Measurements from ENCODE around the gene MARCHF3. TPM values are rescaled to one million over a fixed set of nuclear protein-coding genes. Genes with fewer than 3 reads are reported as not detected.

Gene MARCHF3
- total and polyA plus RNA-seq, 2 of the 13 experiments (the other 11 are each of a cell fraction or from before 2014, with no cell fraction given), result 4.8 to 11.9 TPM

DNA sequence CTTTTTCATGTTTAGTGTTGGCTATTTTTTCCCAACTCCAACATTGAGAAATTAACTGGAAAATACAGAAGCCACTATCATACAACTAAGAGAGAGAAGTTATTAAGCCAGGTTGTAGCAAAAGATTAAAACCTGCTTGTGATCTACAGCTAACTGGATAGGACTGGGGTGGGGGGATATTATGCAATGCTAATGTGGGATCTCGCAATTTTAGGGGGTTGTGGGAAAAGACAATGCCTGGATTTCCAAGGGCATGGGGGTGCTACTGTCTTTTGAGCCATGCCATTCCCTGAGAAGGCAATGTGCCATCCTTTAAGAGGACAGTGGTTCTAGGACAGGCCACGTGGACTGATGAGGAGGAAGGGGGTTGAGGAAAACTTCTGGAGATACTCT, 46.5 kb downstream of the MARCHF3 start:
- no TSS peak for BruUV-seq (replicated peaks)
- H4K20me1 ChIP-seq (ENCODE audit: insufficient read depth, low read length), result no peaks in the 10 kb centered on the region
- no peak overlapping the region for H3K27ac ChIP-seq (ENCODE audit: extremely low read length, insufficient read depth, low read length)
- no peak for FAIRE-seq
- no peaks in the 10 kb centered on the region for H3K79me2 ChIP-seq (ENCODE audit: insufficient read depth, low read length)
- H3K4me3 ChIP-seq (replicated peaks in 1 of 3; ENCODE audit: insufficient read depth in 1 of 3, low read depth in 2 of 3, low read length in 3 of 3), result no peak overlapping the region
- WGBS (ENCODE audit: low lambda C conversion rate), result 70% methylated on average over 2 of the region's 2 CpGs
- TF ChIP-seq SAFB2 (CRISPR knock-in tag; IDR thresholded peaks at IDR 0.05; ENCODE audit: borderline replicate concordance, low read depth) (no peak), ZNF709 (CRISPR knock-in tag; IDR thresholded peaks at IDR 0.05) (no peak), GLMP (CRISPR knock-in tag; IDR thresholded peaks at IDR 0.05; ENCODE audit: borderline replicate concordance) (no peak)
- TF ChIP-seq, protein P1, sequence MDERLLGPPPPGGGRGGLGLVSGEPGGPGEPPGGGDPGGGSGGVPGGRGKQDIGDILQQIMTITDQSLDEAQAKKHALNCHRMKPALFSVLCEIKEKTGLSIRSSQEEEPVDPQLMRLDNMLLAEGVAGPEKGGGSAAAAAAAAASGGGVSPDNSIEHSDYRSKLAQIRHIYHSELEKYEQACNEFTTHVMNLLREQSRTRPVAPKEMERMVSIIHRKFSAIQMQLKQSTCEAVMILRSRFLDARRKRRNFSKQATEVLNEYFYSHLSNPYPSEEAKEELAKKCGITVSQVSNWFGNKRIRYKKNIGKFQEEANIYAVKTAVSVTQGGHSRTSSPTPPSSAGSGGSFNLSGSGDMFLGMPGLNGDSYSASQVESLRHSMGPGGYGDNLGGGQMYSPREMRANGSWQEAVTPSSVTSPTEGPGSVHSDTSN (CRISPR knock-in tag; IDR thresholded peaks at IDR 0.05), result no peak
- in situ Hi-C loops (cut with HindIII; ENCODE audit: extremely low pct_ligation_motif_present, low pct_unique_long_range_greater_than_20kb), result no loop called here
- H3K27me3 ChIP-seq (ENCODE audit: control insufficient read depth in 1 of 2, insufficient read depth in 2 of 2, low read length in 2 of 2), result no peaks in the 10 kb centered on the region
- H3K9me3 ChIP-seq (ENCODE audit: low read length), result no peaks in the 10 kb centered on the region
- no peak for ATAC-seq
- H3K9ac ChIP-seq (ENCODE audit: insufficient read depth, low read depth, low read length), result no peak overlapping the region
- no peak overlapping the region for H2AFZ ChIP-seq (ENCODE audit: low read length)
- no peak for DNase-seq (ENCODE audit: low spot score)
- H3K4me2 ChIP-seq (ENCODE audit: low read depth, low read length), result no peak overlapping the region
- H3K36me3 ChIP-seq (replicated peaks in 1 of 2; ENCODE audit: control insufficient read depth in 1 of 2, insufficient read depth in 2 of 2, low read length in 2 of 2), result no peaks in the 10 kb centered on the region
- intact Hi-C loops (cut with micrococcal nuclease; ENCODE audit: unreplicated experiment), result no loop called here
- H3K4me1 ChIP-seq (ENCODE audit: insufficient read depth, low read length), result peaks cover 7% of the 10 kb centered on the region; the same call in 1 of the 2 replicates
- CTCF ChIA-PET (ENCODE audit: low intra/inter-chr PET ratio, low total read pairs), result no interaction called here
- POLR2A ChIA-PET, result no interaction called here
